OCI-LY7 (cell line): ENCODE measurements around the gene MAGI1. TPM values are rescaled to one million over a fixed set of nuclear protein-coding genes. Genes with fewer than 3 reads are reported as not detected.

Experiments used
- BruUV-seq: library from RNA; stranded (reverse); fragments of 400-500 nt; replicated peaks from 2 replicates; lab custom pipeline; 2021; lab: Mats Ljungman, UMichigan
- CTCF ChIA-PET: fragments of 300-600 bp; sonication (Branson Sonifier 250); formaldehyde crosslinking; loops from one replicate; lab custom pipeline; 2022; ENCODE audit warnings: antibody characterized with exemption; ENCODE audit not compliant: unreplicated experiment; lab: Charles Lee
- POLR2A ChIA-PET: fragments of 300-600 bp; sonication (Branson Sonifier 250); formaldehyde crosslinking; loops from one replicate; lab custom pipeline; 2022; ENCODE audit warnings: antibody characterized with exemption; lab: Charles Lee
- DNase-seq: peaks from one replicate; pipeline ENCODE4 v3.0.0-alpha.2; 2015; ENCODE audit warnings: low spot score
- H2AFZ ChIP-seq: fragments of 200-600 bp; sonication (generic), shearing (Covaris generic); 2 replicates; pipeline ENCODE4 v1.6.1; 2014; ENCODE audit warnings: mild to moderate bottlenecking, antibody characterized with exemption, low read length, moderate library complexity
- H3K27ac ChIP-seq: fragments of 200-600 bp; sonication (generic); 2 replicates; pipeline ENCODE4 v1.5.1; 2014; ENCODE audit warnings: mixed run types, low read depth, mild to moderate bottlenecking, moderate library complexity, low read length, inconsistent platforms; ENCODE audit not compliant: poor library complexity, severe bottlenecking
- H3K36me3 ChIP-seq: fragments of 200-600 bp; sonication (generic); 2 replicates; pipeline ENCODE4 v1.6.1; 2014; ENCODE audit warnings: mild to moderate bottlenecking, antibody characterized with exemption, low read length, moderate library complexity, mixed read lengths; ENCODE audit not compliant: insufficient read depth
- H3K4me1 ChIP-seq: fragments of 200-600 bp; sonication (generic); 2 replicates; pipeline ENCODE4 v1.5.1; 2014; ENCODE audit warnings: mild to moderate bottlenecking, low read length; ENCODE audit not compliant: insufficient read depth, poor library complexity, severe bottlenecking
- H3K4me2 ChIP-seq: fragments of 200-600 bp; sonication (generic); 2 replicates; pipeline ENCODE4 v1.6.1; 2014; ENCODE audit warnings: mild to moderate bottlenecking, low read length
- H3K4me3 ChIP-seq: fragments of 200-600 bp; sonication (generic); 2 replicates; pipeline ENCODE4 v1.5.1; 2014; ENCODE audit warnings: mild to moderate bottlenecking, low read depth, low read length; ENCODE audit not compliant: poor library complexity, severe bottlenecking
- H3K79me2 ChIP-seq: fragments of 200-600 bp; sonication (generic); 2 replicates; pipeline ENCODE4 v1.6.1; 2016; ENCODE audit warnings: low read depth, mild to moderate bottlenecking, low read length, moderate library complexity, mixed read lengths; ENCODE audit not compliant: insufficient read depth
- H3K9me2 ChIP-seq: fragments of 200-600 bp; sonication (generic); 2 replicates; pipeline ENCODE4 v1.6.1; 2016; ENCODE audit warnings: mild to moderate bottlenecking, low read length, mixed read lengths; ENCODE audit not compliant: insufficient read depth
- H3K9me3 ChIP-seq: fragments of 200-600 bp; sonication (generic); 2 replicates; pipeline ENCODE4 v1.6.1; 2014; ENCODE audit warnings: mild to moderate bottlenecking, mixed run types, low read length, mixed read lengths
- H4K20me1 ChIP-seq: fragments of 200-600 bp; sonication (generic); 2 replicates; pipeline ENCODE4 v1.6.1; 2014; ENCODE audit warnings: mild to moderate bottlenecking, antibody characterized with exemption, low read length, moderate library complexity, mixed read lengths; ENCODE audit not compliant: insufficient read depth
- EZH2phosphoT487 ChIP-seq: fragments of 200-600 bp; sonication (generic); IDR thresholded peaks from 2 replicates; pipeline ENCODE4 v1.6.1; 2018; ENCODE audit warnings: low read depth, borderline replicate concordance, mild to moderate bottlenecking, mixed run types, antibody characterized with exemption, low read length, moderate library complexity, mixed read lengths
- intact Hi-C: fragments of 100-400 bp; cut with micrococcal nuclease; formaldehyde crosslinking; loops from one replicate; pipeline ENCODE4 v1.10.0; 2022; ENCODE audit not compliant: unreplicated experiment
- total RNA-seq, 2 experiments: library from RNA; depleted of rRNA in 1 of 2; stranded (reverse); fragments of >200 nt in 1 of 2; shearing (Covaris generic) in 1 of 2; gene quantifications; 2 replicates each; pipeline ENCODE4 v1.2.3, GENCODE V29; 2014 to 2022
- TF ChIP-seq, protein P1 (sequence below): fragments of 200-600 bp; sonication (generic); conservative IDR thresholded peaks from 2 replicates; pipeline ENCODE4 v1.5.1; 2014; ENCODE audit warnings: mild to moderate bottlenecking, antibody characterized with exemption, low read length, moderate library complexity, mixed read lengths

MAGI1 gene
- total RNA-seq, 2 experiments from 2014 or later, result 0.63 to 2.5 TPM

DNA sequence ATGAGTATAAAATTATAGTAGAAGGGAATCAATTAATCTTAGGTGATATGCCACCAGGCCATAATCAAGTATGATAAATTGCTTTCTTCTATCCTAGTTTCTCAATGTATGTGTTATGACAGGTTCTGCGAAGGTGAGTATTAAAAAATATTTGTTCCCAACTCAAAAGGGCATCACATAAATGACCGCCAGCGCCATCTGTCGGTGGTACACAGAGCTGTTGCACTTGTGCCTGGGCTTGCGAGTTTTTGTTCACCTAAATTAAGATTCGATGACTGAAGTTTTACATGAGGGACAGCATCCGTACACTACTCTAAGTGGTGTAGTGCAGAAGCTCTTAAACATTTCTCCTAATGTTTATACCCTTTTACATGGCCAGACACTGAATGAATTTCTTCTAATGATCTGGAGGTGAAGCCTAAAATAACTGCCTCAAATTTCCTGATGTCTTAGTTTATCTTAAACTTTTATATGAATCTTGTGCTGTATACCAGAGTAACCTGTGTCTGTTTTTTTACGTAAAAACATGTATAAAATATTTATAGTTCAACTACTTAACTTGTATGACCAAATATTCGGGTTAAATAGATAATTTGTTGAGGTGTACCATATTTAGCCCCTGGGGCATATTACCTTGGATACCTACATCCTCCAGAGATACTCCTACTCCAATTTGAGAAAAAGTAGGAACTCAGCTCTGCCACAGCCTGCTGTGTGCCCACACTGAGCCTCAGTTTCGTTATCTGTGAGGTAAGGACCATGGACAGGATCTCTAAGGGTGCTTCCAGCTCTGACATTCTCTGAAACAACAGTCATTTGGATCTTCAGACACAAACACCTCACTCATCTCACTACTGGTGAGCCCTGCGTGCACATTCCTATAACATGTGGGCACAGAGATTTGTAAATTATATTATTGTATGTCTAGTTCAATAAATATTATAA, 365.6 kb downstream of the MAGI1 start:
- ChIA-PET CTCF (interaction anchor here (0.6 kb wide), 1 partner anchor 9 kb away, joined by 3 read pairs; no protein-coding TSS in a partner anchor), POLR2A (no interaction called here)
- Histone ChIP-seq H3K9me3 (no peaks in the 10 kb centered on the region), H3K36me3 (no peaks in the 10 kb centered on the region), H4K20me1 (no peaks in the 10 kb centered on the region), H2AFZ (no peak overlapping the region), H3K79me2 (no peaks in the 10 kb centered on the region), H3K4me3 (no peak overlapping the region), H3K27ac (no peak overlapping the region), H3K4me1 (no peaks in the 10 kb centered on the region), H3K9me2 (no peaks in the 10 kb centered on the region), H3K4me2 (no peak overlapping the region)
- peak; percentile 50 for DNase-seq
- TF ChIP-seq EZH2phosphoT487, result no peak
- TF ChIP-seq, protein P1, sequence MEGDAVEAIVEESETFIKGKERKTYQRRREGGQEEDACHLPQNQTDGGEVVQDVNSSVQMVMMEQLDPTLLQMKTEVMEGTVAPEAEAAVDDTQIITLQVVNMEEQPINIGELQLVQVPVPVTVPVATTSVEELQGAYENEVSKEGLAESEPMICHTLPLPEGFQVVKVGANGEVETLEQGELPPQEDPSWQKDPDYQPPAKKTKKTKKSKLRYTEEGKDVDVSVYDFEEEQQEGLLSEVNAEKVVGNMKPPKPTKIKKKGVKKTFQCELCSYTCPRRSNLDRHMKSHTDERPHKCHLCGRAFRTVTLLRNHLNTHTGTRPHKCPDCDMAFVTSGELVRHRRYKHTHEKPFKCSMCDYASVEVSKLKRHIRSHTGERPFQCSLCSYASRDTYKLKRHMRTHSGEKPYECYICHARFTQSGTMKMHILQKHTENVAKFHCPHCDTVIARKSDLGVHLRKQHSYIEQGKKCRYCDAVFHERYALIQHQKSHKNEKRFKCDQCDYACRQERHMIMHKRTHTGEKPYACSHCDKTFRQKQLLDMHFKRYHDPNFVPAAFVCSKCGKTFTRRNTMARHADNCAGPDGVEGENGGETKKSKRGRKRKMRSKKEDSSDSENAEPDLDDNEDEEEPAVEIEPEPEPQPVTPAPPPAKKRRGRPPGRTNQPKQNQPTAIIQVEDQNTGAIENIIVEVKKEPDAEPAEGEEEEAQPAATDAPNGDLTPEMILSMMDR, result peak; percentile 90
- no TSS peak for BruUV-seq
- intact Hi-C loops, result loop anchor here (5.0 kb wide), 1 partner anchor 1141 kb away; no protein-coding TSS in a partner anchor

DNA sequence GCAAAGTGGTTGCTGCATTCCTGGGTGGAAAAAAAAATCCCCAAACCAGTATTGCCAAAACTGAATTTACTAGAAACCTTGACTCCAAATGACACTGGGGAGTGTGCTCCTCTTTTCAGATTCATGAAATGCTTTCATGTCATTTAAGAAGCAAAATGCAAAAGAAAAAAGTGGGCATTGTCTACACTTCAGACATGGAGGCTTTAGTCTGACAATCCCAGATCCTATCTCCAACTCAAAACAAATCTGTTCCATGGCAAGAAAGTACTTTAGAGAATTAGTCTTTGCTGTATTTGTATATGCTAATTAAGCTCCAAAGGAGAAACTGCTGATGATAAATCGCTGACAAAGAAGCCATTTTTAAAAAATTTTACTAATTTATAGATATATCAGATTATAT, 366.7 kb downstream of the MAGI1 start:
- ChIA-PET POLR2A (no interaction called here), CTCF (no interaction called here)
- DNase-seq, result no peak
- Histone ChIP-seq H3K4me2 (no peak overlapping the region), H4K20me1 (no peaks in the 10 kb centered on the region), H3K36me3 (no peaks in the 10 kb centered on the region), H3K79me2 (no peaks in the 10 kb centered on the region), H3K9me3 (no peaks in the 10 kb centered on the region), H3K9me2 (no peaks in the 10 kb centered on the region), H3K4me3 (no peak overlapping the region), H2AFZ (no peak overlapping the region), H3K4me1 (no peaks in the 10 kb centered on the region), H3K27ac (no peak overlapping the region)
- TF ChIP-seq, protein P1, result no peak
- TF ChIP-seq EZH2phosphoT487, result no peak
- no TSS peak for BruUV-seq
- intact Hi-C loops, result loop anchor here (5.0 kb wide), 1 partner anchor 1140 kb away; no protein-coding TSS in a partner anchor
